H1 (cell line): ENCODE data around the gene KCNK3. TPM values are rescaled to one million over a fixed set of nuclear protein-coding genes. Genes with fewer than 3 reads are reported as not detected.

Source experiments
- CTCF ChIA-PET: fragments of 300-600 bp; sonication (Branson Sonifier 250); formaldehyde crosslinking; loops from one replicate; lab custom pipeline; 2021; ENCODE audit not compliant: partially characterized antibody; lab: Charles Lee
- POLR2A ChIA-PET: fragments of 300-600 bp; sonication (Branson Sonifier 250); formaldehyde crosslinking; loops from one replicate; lab custom pipeline; 2021; ENCODE audit warnings: inconsistent platforms; ENCODE audit not compliant: partially characterized antibody; lab: Charles Lee
- DNase-seq, 2 experiments: peaks; one replicate each; pipeline versions ENCODE4 v3.0.0 to v3.0.0-alpha.2; 2010 to 2022; ENCODE audit warnings: low spot score in 2 of 2, low read depth in 1 of 2, mixed read lengths in 1 of 2
- FAIRE-seq: peaks from 2 replicates; lab custom pipeline; 2011; peaks lifted over from hg19 to GRCh38; lab: Jason Lieb, UNC
- H2AFZ ChIP-seq: 2 replicates; pipeline ENCODE4 v1.8.1; 2012; ENCODE audit warnings: low read length, inconsistent platforms
- H2AK5ac ChIP-seq: 2 replicates; pipeline ENCODE4 v1.6.1; 2013; ENCODE audit warnings: low read depth, low read length
- H2BK120ac ChIP-seq: replicated peaks from 2 replicates; pipeline ENCODE3; 2013; ENCODE audit warnings: low read depth, low read length, inconsistent platforms
- H2BK12ac ChIP-seq: 2 replicates; pipeline ENCODE4 v1.6.1; 2013; ENCODE audit warnings: low read depth, low read length
- H2BK15ac ChIP-seq: 2 replicates; pipeline ENCODE4 v1.6.1; 2013; ENCODE audit warnings: low read length
- H2BK20ac ChIP-seq: 2 replicates; pipeline ENCODE4 v1.6.1; 2013; ENCODE audit warnings: low read length
- H2BK5ac ChIP-seq: 2 replicates; pipeline ENCODE4 v1.6.1; 2013; ENCODE audit warnings: low read depth, low read length
- H3K14ac ChIP-seq: 2 replicates; pipeline ENCODE4 v1.6.1; 2013; ENCODE audit warnings: inconsistent platforms; ENCODE audit not compliant: insufficient read length
- H3K18ac ChIP-seq: 2 replicates; pipeline ENCODE4 v1.6.1; 2013; ENCODE audit warnings: low read length; ENCODE audit errors: extremely low read depth
- H3K23ac ChIP-seq: 2 replicates; pipeline ENCODE4 v1.6.1; 2013; ENCODE audit warnings: inconsistent platforms; ENCODE audit not compliant: insufficient read length
- H3K23me2 ChIP-seq: 2 replicates; pipeline ENCODE4 v1.6.1; 2013; ENCODE audit warnings: low read depth, low read length
- H3K27ac ChIP-seq: 2 replicates; pipeline ENCODE4 v1.6.1; 2011; ENCODE audit warnings: low read depth, low read length, inconsistent platforms
- H3K27me3 ChIP-seq, 4 experiments: replicated peaks in 1 of 4; 1 replicate in 1 of 4; 2 replicates in 3 of 4; pipeline versions ENCODE4 v1.6.1 to v1.8.1; 2011 to 2013; ENCODE audit warnings: low read length in 3 of 4, mild to moderate bottlenecking in 3 of 4, inconsistent platforms in 2 of 4, mixed read lengths in 2 of 4, moderate library complexity in 1 of 4; ENCODE audit not compliant: control insufficient read depth in 3 of 4, insufficient read depth in 3 of 4; ENCODE audit errors: extremely low read depth in 1 of 4
- H3K36me3 ChIP-seq, 4 experiments: 2 replicates each; pipeline versions ENCODE4 v1.6.1 to v1.8.1; 2011 to 2013; ENCODE audit warnings: mild to moderate bottlenecking in 4 of 4, low read length in 3 of 4, moderate library complexity in 2 of 4, control low read depth in 1 of 4, inconsistent platforms in 1 of 4; ENCODE audit not compliant: insufficient read depth in 4 of 4, control insufficient read depth in 2 of 4
- H3K4ac ChIP-seq: replicated peaks from 2 replicates; pipeline ENCODE3; 2013; ENCODE audit warnings: low read length, low read depth, mixed read lengths, inconsistent platforms; ENCODE audit not compliant: insufficient read length
- H3K4me1 ChIP-seq, 4 experiments: replicated peaks in 1 of 4; 1 replicate in 1 of 4; 2 replicates in 3 of 4; pipeline versions ENCODE4 v1.6.1 to v1.8.1; 2011 to 2013; ENCODE audit warnings: low read length in 3 of 4, inconsistent platforms in 2 of 4, mixed read lengths in 1 of 4; ENCODE audit not compliant: insufficient read depth in 4 of 4, control insufficient read depth in 3 of 4
- H3K4me2 ChIP-seq, 2 experiments: 2 replicates each; pipeline versions ENCODE4 v1.6.1 to v1.8.1; 2011 to 2013; ENCODE audit warnings: low read depth in 2 of 2, low read length in 2 of 2, control low read depth in 1 of 2, inconsistent platforms in 1 of 2, mild to moderate bottlenecking in 1 of 2; ENCODE audit not compliant: insufficient read depth in 1 of 2
- H3K4me3 ChIP-seq, 4 experiments: fragments of 200-600, 300-600 bp in 1 of 4; sonication (generic), shearing (Covaris generic), sonication (Bioruptor Twin) in 1 of 4; 2 replicates each; pipeline versions ENCODE4 v1.5.1 to v1.8.1; 2011 to 2016; ENCODE audit warnings: low read length in 4 of 4, low read depth in 3 of 4, control low read depth in 2 of 4, inconsistent platforms in 2 of 4, mild to moderate bottlenecking in 2 of 4, mixed read lengths in 1 of 4, moderate library complexity in 1 of 4; ENCODE audit not compliant: insufficient read depth in 2 of 4; ENCODE audit errors: extremely low read depth in 1 of 4
- H3K56ac ChIP-seq: replicated peaks from 2 replicates; pipeline ENCODE3; 2013; ENCODE audit warnings: low read depth, mild to moderate bottlenecking, mixed read lengths, low read length, inconsistent platforms; ENCODE audit not compliant: insufficient read length
- H3K79me1 ChIP-seq: 2 replicates; pipeline ENCODE4 v1.6.1; 2013; ENCODE audit warnings: low read depth, low read length, control low read depth
- H3K79me2 ChIP-seq, 2 experiments: 2 replicates each; pipeline versions ENCODE4 v1.6.1 to v1.8.1; 2012 to 2013; ENCODE audit warnings: low read length in 2 of 2, mild to moderate bottlenecking in 2 of 2, inconsistent platforms in 1 of 2; ENCODE audit not compliant: insufficient read depth in 2 of 2, control insufficient read depth in 1 of 2
- H3K9ac ChIP-seq, 4 experiments: replicated peaks in 1 of 4; 1 replicate in 1 of 4; 2 replicates in 3 of 4; pipeline versions ENCODE4 v1.6.1 to v1.8.1; 2011 to 2013; ENCODE audit warnings: low read depth in 3 of 4, low read length in 3 of 4, control low read depth in 2 of 4, mild to moderate bottlenecking in 2 of 4, moderate library complexity in 2 of 4, inconsistent platforms in 1 of 4; ENCODE audit errors: extremely low read depth in 1 of 4
- H3K9me3 ChIP-seq, 2 experiments: 2 replicates each; pipeline versions ENCODE4 v1.6.1 to v1.8.1; 2012 to 2013; ENCODE audit warnings: mild to moderate bottlenecking in 2 of 2, moderate library complexity in 2 of 2, control low read depth in 1 of 2, inconsistent platforms in 1 of 2, low read depth in 1 of 2, low read length in 1 of 2, mixed read lengths in 1 of 2; ENCODE audit not compliant: insufficient read depth in 2 of 2
- H4K20me1 ChIP-seq, 2 experiments: replicated peaks in 1 of 2; 2 replicates each; pipeline versions ENCODE3 to v1.8.1; 2011 to 2013; ENCODE audit warnings: inconsistent platforms in 2 of 2, low read length in 2 of 2, mild to moderate bottlenecking in 1 of 2; ENCODE audit not compliant: insufficient read depth in 2 of 2, control insufficient read depth in 1 of 2
- H4K5ac ChIP-seq: 2 replicates; pipeline ENCODE4 v1.6.1; 2013; ENCODE audit warnings: low read length, low read depth, mixed read lengths, inconsistent platforms; ENCODE audit not compliant: insufficient read length
- H4K8ac ChIP-seq: 2 replicates; pipeline ENCODE4 v1.8.0; 2013; ENCODE audit warnings: mild to moderate bottlenecking, moderate library complexity, low read length, inconsistent platforms; ENCODE audit not compliant: insufficient read depth; ENCODE audit errors: extremely low read depth
- H4K91ac ChIP-seq: replicated peaks from 2 replicates; pipeline ENCODE3; 2013; ENCODE audit warnings: low read length, mixed read lengths, inconsistent platforms; ENCODE audit not compliant: insufficient read length
- ASH2L ChIP-seq: fragments of 200-600, 300-600 bp; sonication (generic); IDR thresholded peaks from one replicate; pipeline ENCODE4 v1.7.1; 2017; ENCODE audit warnings: low read length
- BACH1 ChIP-seq: IDR thresholded peaks from 2 replicates; pipeline ENCODE4 v1.6.1; 2012; ENCODE audit warnings: low read length, improper control_type of control experiment
- CBX8 ChIP-seq: fragments of 300-800, 300-1000 bp; sonication (generic); IDR thresholded peaks from 2 replicates; pipeline ENCODE4 v1.7.1; 2016; ENCODE audit warnings: low read depth, low read length, borderline replicate concordance
- CEBPB ChIP-seq: IDR thresholded peaks from 2 replicates; pipeline ENCODE4 v1.6.1; 2012; ENCODE audit warnings: low read depth, low read length
- FOSL1 ChIP-seq: IDR thresholded peaks from 2 replicates; pipeline ENCODE4 v1.6.1; 2011; ENCODE audit warnings: mild to moderate bottlenecking, low read depth, low read length, moderate library complexity; ENCODE audit not compliant: insufficient read depth
- HDAC2 ChIP-seq, 2 experiments: fragments of 300-600 bp in 1 of 2; sonication (generic) in 1 of 2; IDR thresholded peaks; 2 replicates each; pipeline ENCODE4 v1.6.1; 2011 to 2012; ENCODE audit warnings: low read depth in 2 of 2, low read length in 2 of 2, mild to moderate bottlenecking in 2 of 2, moderate library complexity in 2 of 2, borderline replicate concordance in 1 of 2, inconsistent platforms in 1 of 2
- JUN ChIP-seq: IDR thresholded peaks from 2 replicates; pipeline ENCODE4 v1.6.1; 2011; ENCODE audit warnings: low read depth, mild to moderate bottlenecking, improper control_type of control experiment, low read length
- NANOG ChIP-seq: IDR thresholded peaks from 2 replicates; pipeline ENCODE4 v1.6.1; 2011; ENCODE audit warnings: low read length, low read depth, mild to moderate bottlenecking, inconsistent platforms; ENCODE audit not compliant: insufficient read depth, poor library complexity, severe bottlenecking
- POLR2A ChIP-seq, 2 experiments: IDR thresholded peaks; 1 replicate in 1 of 2; 2 replicates in 1 of 2; pipeline ENCODE4 v1.6.1; 2011; ENCODE audit warnings: low read depth in 2 of 2, low read length in 2 of 2, mild to moderate bottlenecking in 2 of 2; ENCODE audit errors: control extremely low read depth in 1 of 2
- POLR2AphosphoS5 ChIP-seq: IDR thresholded peaks from 2 replicates; pipeline ENCODE4 v1.6.1; 2011; ENCODE audit warnings: low read depth, low read length
- RBBP5 ChIP-seq: IDR thresholded peaks from 2 replicates; pipeline ENCODE4 v1.7.1; 2012; ENCODE audit warnings: low read depth, mild to moderate bottlenecking, inconsistent platforms, low read length, moderate library complexity, borderline replicate concordance
- SAP30 ChIP-seq: fragments of 300-600 bp; sonication (generic); IDR thresholded peaks from 2 replicates; pipeline ENCODE4 v1.7.1; 2012; ENCODE audit warnings: low read length, moderate library complexity, mild to moderate bottlenecking, inconsistent platforms; ENCODE audit not compliant: insufficient read depth, insufficient replicate concordance
- SRF ChIP-seq: IDR thresholded peaks from 2 replicates; pipeline ENCODE4 v1.6.1; 2011; ENCODE audit warnings: mild to moderate bottlenecking, low read depth, low read length, moderate library complexity
- TBP ChIP-seq: IDR thresholded peaks from 2 replicates; pipeline ENCODE4 v1.6.1; 2011; ENCODE audit warnings: low read depth, low read length, improper control_type of control experiment
- TEAD4 ChIP-seq: IDR thresholded peaks from 2 replicates; pipeline ENCODE4 v1.6.1; 2012; ENCODE audit warnings: low read depth, low read length, inconsistent platforms, mixed read lengths
- WGBS, 2 experiments: shearing (Covaris generic) in 1 of 2; methylation state at CpG; one replicate each; pipeline versions ENCODE4 v1.1.6 to v1.1.7; 2013 to 2015; ENCODE audit warnings: low lambda C conversion rate in 2 of 2, mixed read lengths in 2 of 2, inconsistent platforms in 1 of 2, low coverage in 1 of 2, missing lambda C conversion rate in 1 of 2; ENCODE audit not compliant: insufficient replicate concordance in 2 of 2, insufficient coverage in 1 of 2, insufficient read length in 1 of 2; ENCODE audit errors: extremely low coverage in 1 of 2, missing lambda C conversion rate in 1 of 2; 5-methylcytosine and 5-hydroxymethylcytosine counted together
- polyA plus RNA-seq, 7 experiments: library from polyadenylated mRNA; depleted of rRNA in 3 of 7; stranded (reverse) in 5 of 7; unstranded in 2 of 7; fragments of >200 nt in 5 of 7; fragments of 200-250 nt in 2 of 7; gene quantifications; 1 replicate in 5 of 7; 2 replicates in 1 of 7; 4 replicates in 1 of 7; pipeline versions ENCODE4 v1.2.1 to v1.2.3, GENCODE V29; 2011 to 2013; ENCODE audit warnings: missing spikeins in 2 of 7, mixed read lengths in 2 of 7
- total RNA-seq: library from RNA; stranded (reverse); fragmentation: NEBNext Ultra II Directional; extraction: Animal tissue kit (Norgen Biotek cat#: 25700); gene quantifications from 2 replicates; pipeline ENCODE4 v1.2.1, GENCODE V29; 2021

Gene KCNK3
- total and polyA plus RNA-seq, 2 of the 8 experiments (the other 6 are each of a cell fraction or from before 2014, with no cell fraction given): 0.29 to 0.30 TPM

- Histone ChIP-seq H4K5ac (no peak overlapping the region), H3K14ac (no peak overlapping the region), H3K79me1 (no peaks in the 10 kb centered on the region), H3K18ac (no peak overlapping the region), H3K23ac (no peak overlapping the region), H3K36me3 (no peaks in the 10 kb centered on the region), H3K4me2 (no peak overlapping the region), H2BK120ac (no peak overlapping the region), H2BK20ac (no peak overlapping the region), H2BK15ac (no peak overlapping the region), H3K4me1 (peaks cover 0 to 9% (median 5%) of the 10 kb centered on the region in 4 experiments; a peak in 4 of 7 replicates), H3K9ac (no peak overlapping the region), H3K4ac (no peak overlapping the region), H3K4me3 (no peak overlapping the region), H3K9me3 (no peaks in the 10 kb centered on the region), H2AK5ac (no peak overlapping the region), H2BK12ac (no peak overlapping the region), H3K27ac (no peak overlapping the region), H4K20me1 (no peaks in the 10 kb centered on the region), H3K27me3 (peaks cover 0 to 1% (median 0%) of the 10 kb centered on the region in 4 experiments; a peak in 1 of 7 replicates), H4K91ac (no peak overlapping the region), H2AFZ (no peak overlapping the region), H3K56ac (no peak overlapping the region), H3K79me2 (no peaks in the 10 kb centered on the region), H4K8ac (no peak overlapping the region), H3K23me2 (0 out of 2 replicates have a peak, but pooled peaks cover 2% of the 10 kb centered on the region), H2BK5ac (no peak overlapping the region)
- no peak for DNase-seq
- ChIA-PET POLR2A (no interaction called here), CTCF (interaction anchor here (0.6 to 1.2 kb wide), 2 partner anchors 34 to 118 kb away, joined by 3 read pairs; no protein-coding TSS in a partner anchor)
- WGBS, 2 experiments: 81% methylated on average over 3 of the region's 3 CpGs; no CpG with 5 or more reads in 1 of the 2 experiments
- FAIRE-seq: no peak
- TF ChIP-seq CEBPB (no peak), ASH2L (no peak), NANOG (no peak), RBBP5 (no peak), SAP30 (no peak), BACH1 (no peak), HDAC2 (IDR thresholded peaks at IDR 0.05; ENCODE audit: borderline replicate concordance in 1 of 2, low read depth in 2 of 2, low read length in 2 of 2) (no peak), CBX8 (no peak), TEAD4 (no peak), TBP (no peak), POLR2AphosphoS5 (no peak), JUN (no peak), POLR2A (IDR thresholded peaks at IDR 0.05; ENCODE audit: control extremely low read depth in 1 of 2, low read depth in 2 of 2, low read length in 2 of 2) (no peak), SRF (no peak), FOSL1 (no peak)
Observed at GRCh38 chr2:26702025-26702424, 9.5 kb downstream of the KCNK3 start.
